PC-3 (cell line): ENCODE data around the gene EFEMP1.

Experiments used
- EZH2 ChIP-seq: fragments of 300-600 bp; sonication (generic); IDR thresholded peaks from one replicate; pipeline ENCODE4 v1.6.1; 2017; ENCODE audit warnings: antibody characterized with exemption, mild to moderate bottlenecking, low read length; ENCODE audit not compliant: unreplicated experiment
- EZH2phosphoT487 ChIP-seq: fragments of 300-600 bp; sonication (generic); IDR thresholded peaks from 2 replicates; pipeline ENCODE4 v1.6.1; 2018; ENCODE audit warnings: mild to moderate bottlenecking, antibody characterized with exemption, low read length, borderline replicate concordance
- TF ChIP-seq, protein P1 (sequence below): fragments of 300-600 bp; sonication (generic); conservative IDR thresholded peaks from 2 replicates; pipeline ENCODE4 v1.5.1; 2017; ENCODE audit warnings: antibody characterized with exemption, low read depth, mild to moderate bottlenecking, low read length

DNA sequence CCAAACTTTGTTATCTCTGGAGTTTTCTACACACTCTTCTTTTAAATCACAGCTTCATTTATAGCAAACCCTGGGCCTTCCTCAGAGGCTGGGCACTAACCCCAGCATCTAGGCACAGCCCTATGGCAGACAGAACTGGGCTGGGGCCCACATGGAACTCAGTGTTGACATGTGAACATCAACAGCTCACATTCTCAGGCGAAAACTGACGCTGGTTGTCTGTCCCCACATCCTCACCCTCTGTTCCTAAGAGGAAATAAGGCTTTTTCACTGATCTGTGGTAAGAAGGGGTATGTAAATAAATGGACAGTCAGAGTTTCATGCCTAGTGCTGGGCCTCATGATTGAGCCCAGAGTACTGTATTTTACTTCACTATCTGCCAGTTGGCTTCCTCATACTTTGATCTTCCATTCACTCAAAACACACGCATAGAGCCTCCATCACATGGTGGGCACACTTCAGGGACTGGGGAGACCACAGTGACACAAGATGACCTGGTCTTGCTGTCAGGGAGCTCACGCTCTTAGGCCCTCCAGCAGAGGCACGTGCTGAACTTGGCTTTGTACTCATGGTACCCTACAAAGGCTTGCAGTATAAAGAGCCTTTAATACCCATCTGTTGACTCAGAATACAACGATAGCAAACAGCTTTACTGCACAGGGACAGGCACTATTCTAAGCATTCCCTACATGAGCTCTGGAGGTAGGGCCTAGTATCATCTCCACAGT is 43.0 kb downstream of the EFEMP1 start:
- TF ChIP-seq EZH2, result no peak
- TF ChIP-seq, protein P1, sequence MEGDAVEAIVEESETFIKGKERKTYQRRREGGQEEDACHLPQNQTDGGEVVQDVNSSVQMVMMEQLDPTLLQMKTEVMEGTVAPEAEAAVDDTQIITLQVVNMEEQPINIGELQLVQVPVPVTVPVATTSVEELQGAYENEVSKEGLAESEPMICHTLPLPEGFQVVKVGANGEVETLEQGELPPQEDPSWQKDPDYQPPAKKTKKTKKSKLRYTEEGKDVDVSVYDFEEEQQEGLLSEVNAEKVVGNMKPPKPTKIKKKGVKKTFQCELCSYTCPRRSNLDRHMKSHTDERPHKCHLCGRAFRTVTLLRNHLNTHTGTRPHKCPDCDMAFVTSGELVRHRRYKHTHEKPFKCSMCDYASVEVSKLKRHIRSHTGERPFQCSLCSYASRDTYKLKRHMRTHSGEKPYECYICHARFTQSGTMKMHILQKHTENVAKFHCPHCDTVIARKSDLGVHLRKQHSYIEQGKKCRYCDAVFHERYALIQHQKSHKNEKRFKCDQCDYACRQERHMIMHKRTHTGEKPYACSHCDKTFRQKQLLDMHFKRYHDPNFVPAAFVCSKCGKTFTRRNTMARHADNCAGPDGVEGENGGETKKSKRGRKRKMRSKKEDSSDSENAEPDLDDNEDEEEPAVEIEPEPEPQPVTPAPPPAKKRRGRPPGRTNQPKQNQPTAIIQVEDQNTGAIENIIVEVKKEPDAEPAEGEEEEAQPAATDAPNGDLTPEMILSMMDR, result no peak
- TF ChIP-seq EZH2phosphoT487, result no peak
